Astrocyte (in vitro differentiated cells and primary cell): ENCODE results near the gene ACOT7. TPM values are rescaled to one million over a fixed set of nuclear protein-coding genes. Genes with fewer than 3 reads are reported as not detected.

Experiments
- DNase-seq: peaks from one replicate; pipeline ENCODE4 v3.0.0-alpha.2; 2010; ENCODE audit warnings: low read depth
- FAIRE-seq: peaks from 2 replicates; lab custom pipeline; 2011; peaks lifted over from hg19 to GRCh38; lab: Jason Lieb, UNC
- H2AFZ ChIP-seq: 2 replicates; pipeline ENCODE4 v1.6.0; 2012; ENCODE audit warnings: low read depth, low read length, inconsistent platforms
- H3K27ac ChIP-seq: 2 replicates; pipeline ENCODE4 v1.5.1; 2011; ENCODE audit warnings: low read depth, low read length, inconsistent platforms
- H3K27me3 ChIP-seq: 2 replicates; pipeline ENCODE4 v1.6.0; 2011; ENCODE audit warnings: low read length, inconsistent platforms; ENCODE audit not compliant: insufficient read depth
- H3K36me3 ChIP-seq: 2 replicates; pipeline ENCODE4 v1.5.1; 2011; ENCODE audit warnings: low read length, inconsistent platforms; ENCODE audit not compliant: insufficient read depth
- H3K4me1 ChIP-seq: 2 replicates; pipeline ENCODE4 v1.5.1; 2011; ENCODE audit warnings: low read length, inconsistent platforms; ENCODE audit not compliant: insufficient read depth
- H3K4me2 ChIP-seq: 2 replicates; pipeline ENCODE4 v1.6.0; 2012; ENCODE audit warnings: low read length, inconsistent platforms
- H3K4me3 ChIP-seq: 2 replicates; pipeline ENCODE4 v1.5.1; 2011; ENCODE audit warnings: low read depth, mild to moderate bottlenecking, low read length, inconsistent platforms; ENCODE audit not compliant: insufficient read depth
- H3K79me2 ChIP-seq: 2 replicates; pipeline ENCODE4 v1.6.0; 2012; ENCODE audit warnings: mild to moderate bottlenecking, low read length, inconsistent platforms; ENCODE audit not compliant: insufficient read depth
- H3K9ac ChIP-seq: 2 replicates; pipeline ENCODE4 v1.6.0; 2012; ENCODE audit warnings: mild to moderate bottlenecking, low read length, inconsistent platforms
- H3K9me3 ChIP-seq: 2 replicates; pipeline ENCODE4 v1.5.1; 2012; ENCODE audit warnings: low read depth, mild to moderate bottlenecking, low read length, inconsistent platforms; ENCODE audit not compliant: insufficient read depth
- H4K20me1 ChIP-seq: 2 replicates; pipeline ENCODE4 v1.6.0; 2012; ENCODE audit warnings: low read length, inconsistent platforms; ENCODE audit not compliant: insufficient read depth
- H3K27ac Mint-ChIP-seq: one replicate; pipeline ENCODE4 v1.8.0; 2021; ENCODE audit warnings: mild to moderate bottlenecking, mixed read lengths; ENCODE audit not compliant: unreplicated experiment
- H3K27me3 Mint-ChIP-seq: one replicate; pipeline ENCODE4 v1.8.0; 2021; ENCODE audit warnings: low read depth, mixed read lengths; ENCODE audit not compliant: unreplicated experiment
- H3K36me3 Mint-ChIP-seq: one replicate; pipeline ENCODE4 v1.8.0; 2021; ENCODE audit warnings: low read depth, mixed read lengths; ENCODE audit not compliant: unreplicated experiment
- H3K4me1 Mint-ChIP-seq: one replicate; pipeline ENCODE4 v1.8.0; 2021; ENCODE audit warnings: low read depth, mixed read lengths; ENCODE audit not compliant: unreplicated experiment
- H3K4me3 Mint-ChIP-seq: one replicate; pipeline ENCODE4 v1.8.0; 2021; ENCODE audit warnings: mild to moderate bottlenecking, moderate library complexity, mixed read lengths; ENCODE audit not compliant: unreplicated experiment
- H3K9me3 Mint-ChIP-seq: one replicate; pipeline ENCODE4 v1.8.0; 2021; ENCODE audit warnings: mild to moderate bottlenecking, mixed read lengths; ENCODE audit not compliant: unreplicated experiment
- CTCF ChIP-seq: IDR thresholded peaks from 2 replicates; pipeline ENCODE4 v1.5.1; 2011; ENCODE audit warnings: low read depth, mild to moderate bottlenecking, inconsistent platforms, low read length, moderate library complexity; ENCODE audit not compliant: insufficient read depth
- EZH2 ChIP-seq: IDR thresholded peaks from 2 replicates; pipeline ENCODE4 v1.6.1; 2012; ENCODE audit warnings: mild to moderate bottlenecking, low read length, inconsistent platforms; ENCODE audit not compliant: insufficient read depth
- total RNA-seq: library from RNA; stranded (reverse); gene quantifications from 2 replicates; pipeline ENCODE4 v1.2.1, GENCODE V29; 2021

Gene ACOT7
- total RNA-seq, 1 donor from 2014 or later: 91.1 TPM

- H3K27ac ChIP-seq: no peak overlapping the region
- DNase-seq (no peak), FAIRE-seq (no peak)
- H3K4me3 Mint-ChIP-seq: no peak overlapping the region
- H3K9ac ChIP-seq: no peak overlapping the region
- no peaks in the 10 kb centered on the region for H3K9me3 Mint-ChIP-seq
- H3K9me3 ChIP-seq: no peaks in the 10 kb centered on the region
- H3K36me3 Mint-ChIP-seq: peaks cover 2% of the 10 kb centered on the region
- H3K27ac Mint-ChIP-seq: no peak overlapping the region
- H2AFZ ChIP-seq: no peak overlapping the region
- H3K79me2 ChIP-seq: no peaks in the 10 kb centered on the region
- H3K36me3 ChIP-seq: no peaks in the 10 kb centered on the region
- TF ChIP-seq EZH2: no peak
- TF ChIP-seq CTCF: no peak
- H3K4me3 ChIP-seq: no peak overlapping the region
- peaks cover 54% of the 10 kb centered on the region for H3K27me3 Mint-ChIP-seq
- H3K4me1 Mint-ChIP-seq: no peaks in the 10 kb centered on the region
- no peak overlapping the region for H3K4me2 ChIP-seq
- peaks cover 9% of the 10 kb centered on the region for H4K20me1 ChIP-seq
- H3K27me3 ChIP-seq: peaks cover 12% of the 10 kb centered on the region
- H3K4me1 ChIP-seq: no peaks in the 10 kb centered on the region
Observed at GRCh38 chr1:6253380-6253779, 140.2 kb downstream of the ACOT7 start.

GRCh38 chr1:6252374-6252710, 141.2 kb downstream of the ACOT7 start:
- Histone ChIP-seq H3K4me1 (no peaks in the 10 kb centered on the region), H3K27me3 (peaks cover 12% of the 10 kb centered on the region), H3K36me3 (no peaks in the 10 kb centered on the region), H4K20me1 (peaks cover 9% of the 10 kb centered on the region), H3K9ac (no peak overlapping the region), H3K4me2 (no peak overlapping the region), H3K4me3 (no peak overlapping the region), H3K27ac (no peak overlapping the region), H2AFZ (no peak overlapping the region), H3K79me2 (no peaks in the 10 kb centered on the region), H3K9me3 (no peaks in the 10 kb centered on the region)
- Mint-ChIP-seq H3K36me3 (peaks cover 2% of the 10 kb centered on the region), H3K4me1 (no peaks in the 10 kb centered on the region), H3K27ac (no peak overlapping the region), H3K9me3 (no peaks in the 10 kb centered on the region), H3K4me3 (no peak overlapping the region), H3K27me3 (peaks cover 55% of the 10 kb centered on the region)
- FAIRE-seq (no peak), DNase-seq (no peak)
- TF ChIP-seq EZH2 (no peak), CTCF (no peak)

- H3K36me3 Mint-ChIP-seq: peaks cover 2% of the 10 kb centered on the region
- no peak overlapping the region for H3K4me2 ChIP-seq
- H3K27ac ChIP-seq: no peak overlapping the region
- H3K4me1 Mint-ChIP-seq: no peaks in the 10 kb centered on the region
- peaks cover 54% of the 10 kb centered on the region for H3K27me3 Mint-ChIP-seq
- H3K9me3 ChIP-seq: no peaks in the 10 kb centered on the region
- H4K20me1 ChIP-seq: peaks cover 10% of the 10 kb centered on the region
- H3K79me2 ChIP-seq: no peaks in the 10 kb centered on the region
- no peak overlapping the region for H3K9ac ChIP-seq
- FAIRE-seq (no peak), DNase-seq (no peak)
- peaks cover 12% of the 10 kb centered on the region for H3K27me3 ChIP-seq
- H3K36me3 ChIP-seq: no peaks in the 10 kb centered on the region
- no peak overlapping the region for H3K4me3 ChIP-seq
- TF ChIP-seq CTCF (no peak), EZH2 (no peak)
- H3K4me1 ChIP-seq: no peaks in the 10 kb centered on the region
- no peaks in the 10 kb centered on the region for H3K9me3 Mint-ChIP-seq
- H2AFZ ChIP-seq: no peak overlapping the region
- no peak overlapping the region for H3K4me3 Mint-ChIP-seq
- H3K27ac Mint-ChIP-seq: no peak overlapping the region
Observed at GRCh38 chr1:6251681-6252373, 141.7 kb downstream of the ACOT7 start.
